Ovary (tissue), 3 donors: Measurements from ENCODE around the gene LGALS7.

ENCODE experiments used
- EP300 ChIP-seq: sonication (generic); formaldehyde crosslinking; IDR thresholded peaks from one replicate; pipeline ENCODE4 v1.6.1; 2017; ENCODE audit warnings: antibody characterized with exemption
- POLR2A ChIP-seq: fragments of 450-650 bp; IDR thresholded peaks from one replicate; pipeline ENCODE4 v1.6.1; 2017; ENCODE audit warnings: antibody characterized with exemption, mild to moderate bottlenecking, moderate library complexity
- TF ChIP-seq, protein P1 (sequence below), 3 donors: fragments of 450-650 bp in 2 of 3; fragments of 200-600 bp in 1 of 3; IDR thresholded peaks; one replicate each; pipeline versions ENCODE4 v1.5.1 to v1.8.0; 2016 to 2022; ENCODE audit warnings: antibody characterized with exemption in 3 of 3, mild to moderate bottlenecking in 1 of 3
- donor health status: DM: no; HTN: no; CAD: no.

DNA sequence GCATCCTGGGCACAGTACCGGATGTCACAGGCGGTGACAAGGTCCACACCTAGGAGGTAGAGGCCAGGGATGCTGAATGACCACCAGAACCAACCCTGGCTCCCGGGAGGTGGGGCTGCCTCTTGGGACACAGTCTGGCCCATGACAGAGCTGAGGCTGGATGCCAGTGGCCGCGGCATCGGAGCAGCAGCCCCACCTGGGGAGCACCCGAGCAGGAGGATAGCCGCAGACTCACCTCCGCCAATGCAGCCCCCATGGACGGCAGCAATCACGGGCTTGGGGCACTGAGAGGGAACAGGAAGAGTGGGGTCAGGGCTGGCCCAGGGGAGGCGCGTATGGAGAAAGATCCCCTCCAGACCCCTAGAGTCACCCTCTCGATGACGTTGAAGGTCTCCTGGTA lies 43.8 kb upstream of the LGALS7 start:
- TF ChIP-seq, protein P1, sequence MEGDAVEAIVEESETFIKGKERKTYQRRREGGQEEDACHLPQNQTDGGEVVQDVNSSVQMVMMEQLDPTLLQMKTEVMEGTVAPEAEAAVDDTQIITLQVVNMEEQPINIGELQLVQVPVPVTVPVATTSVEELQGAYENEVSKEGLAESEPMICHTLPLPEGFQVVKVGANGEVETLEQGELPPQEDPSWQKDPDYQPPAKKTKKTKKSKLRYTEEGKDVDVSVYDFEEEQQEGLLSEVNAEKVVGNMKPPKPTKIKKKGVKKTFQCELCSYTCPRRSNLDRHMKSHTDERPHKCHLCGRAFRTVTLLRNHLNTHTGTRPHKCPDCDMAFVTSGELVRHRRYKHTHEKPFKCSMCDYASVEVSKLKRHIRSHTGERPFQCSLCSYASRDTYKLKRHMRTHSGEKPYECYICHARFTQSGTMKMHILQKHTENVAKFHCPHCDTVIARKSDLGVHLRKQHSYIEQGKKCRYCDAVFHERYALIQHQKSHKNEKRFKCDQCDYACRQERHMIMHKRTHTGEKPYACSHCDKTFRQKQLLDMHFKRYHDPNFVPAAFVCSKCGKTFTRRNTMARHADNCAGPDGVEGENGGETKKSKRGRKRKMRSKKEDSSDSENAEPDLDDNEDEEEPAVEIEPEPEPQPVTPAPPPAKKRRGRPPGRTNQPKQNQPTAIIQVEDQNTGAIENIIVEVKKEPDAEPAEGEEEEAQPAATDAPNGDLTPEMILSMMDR (IDR thresholded peaks at IDR 0.05), result no peak
- no peak for TF ChIP-seq POLR2A
- TF ChIP-seq EP300, result no peak
